Activated CD8-positive, alpha-beta T cell treated with anti-CD3 and anti-CD28 coated beads, Interleukin-2, amount 10 ng/mL, durations not matched to agents 7 days and 5 days (primary cell): ENCODE measurements around the gene METTL22. TPM values are rescaled to one million over a fixed set of nuclear protein-coding genes. Genes with fewer than 3 reads are reported as not detected.

Experiments
- ATAC-seq: fragments of 150-1000 bp; cut with Tn5 transposase; one replicate; pipeline ENCODE4 v1.10.0; 2021; ENCODE audit warnings: moderate library complexity
- CTCF ChIA-PET: fragments of 350-600 bp; sonication (Branson Sonifier 250); formaldehyde crosslinking; loops from one replicate; lab custom pipeline; 2021; ENCODE audit warnings: antibody characterized with exemption; lab: Charles Lee
- POLR2A ChIA-PET: fragments of 350-600 bp; sonication (Branson Sonifier 250); formaldehyde crosslinking; loops from one replicate; lab custom pipeline; 2021; ENCODE audit warnings: antibody characterized with exemption; lab: Charles Lee
- DNase-seq: peaks from one replicate; pipeline ENCODE4 v3.0.0-alpha.2; 2020
- H3K27ac Mint-ChIP-seq: one replicate; pipeline ENCODE4 v1.8.0; 2021; ENCODE audit warnings: mild to moderate bottlenecking, mixed read lengths
- H3K27me3 Mint-ChIP-seq: one replicate; pipeline ENCODE4 v1.8.0; 2021; ENCODE audit warnings: low read depth, mixed read lengths
- H3K36me3 Mint-ChIP-seq: one replicate; pipeline ENCODE4 v1.8.0; 2021; ENCODE audit warnings: low read depth, mixed read lengths
- H3K4me1 Mint-ChIP-seq: one replicate; pipeline ENCODE4 v1.8.0; 2021; ENCODE audit warnings: low read depth, mixed read lengths
- H3K4me3 Mint-ChIP-seq: one replicate; pipeline ENCODE4 v1.8.0; 2021; ENCODE audit warnings: mild to moderate bottlenecking, mixed read lengths
- H3K9me3 Mint-ChIP-seq: one replicate; pipeline ENCODE4 v1.8.0; 2022; ENCODE audit warnings: mixed read lengths; ENCODE audit not compliant: insufficient read depth
- total RNA-seq, 2 experiments: library from RNA; stranded (reverse); gene quantifications; one replicate each; pipeline ENCODE4 v1.2.3, GENCODE V29; 2021

The METTL22 gene
- total RNA-seq, 2 experiments from 2014 or later: 26.7 to 27.4 TPM

DNA sequence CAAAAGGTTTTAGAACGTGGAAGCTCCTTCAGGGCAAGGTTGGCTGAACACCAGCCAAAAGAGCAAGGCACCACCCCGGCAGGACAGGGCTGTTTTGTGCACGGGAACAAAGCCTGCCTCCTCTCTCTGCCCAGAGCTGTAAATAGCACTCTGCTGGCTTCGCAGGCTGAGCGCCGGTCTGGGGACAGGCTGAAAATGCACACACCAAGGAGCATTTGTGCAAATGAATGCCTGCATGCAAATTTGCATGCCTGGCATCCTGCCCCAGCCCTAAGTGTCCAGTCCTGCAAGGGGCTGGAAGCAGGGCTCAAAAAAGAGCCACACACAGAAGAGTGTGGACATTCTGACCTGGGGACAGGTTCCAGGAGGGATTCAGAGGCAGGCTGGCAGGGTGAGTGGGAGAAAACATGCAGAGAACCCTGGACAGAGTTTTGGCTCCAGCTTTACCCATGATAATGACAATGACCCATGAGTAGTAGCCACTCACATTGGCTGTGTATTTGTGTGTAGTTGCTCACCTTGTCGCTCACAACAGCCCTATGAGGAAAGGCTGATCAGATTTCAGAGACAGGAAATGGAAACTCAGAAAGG, 64.6 kb downstream of the METTL22 start:
- H3K36me3 Mint-ChIP-seq: peaks cover 14% of the 10 kb centered on the region
- H3K27ac Mint-ChIP-seq: no peak overlapping the region
- no peak overlapping the region for H3K4me3 Mint-ChIP-seq

DNA sequence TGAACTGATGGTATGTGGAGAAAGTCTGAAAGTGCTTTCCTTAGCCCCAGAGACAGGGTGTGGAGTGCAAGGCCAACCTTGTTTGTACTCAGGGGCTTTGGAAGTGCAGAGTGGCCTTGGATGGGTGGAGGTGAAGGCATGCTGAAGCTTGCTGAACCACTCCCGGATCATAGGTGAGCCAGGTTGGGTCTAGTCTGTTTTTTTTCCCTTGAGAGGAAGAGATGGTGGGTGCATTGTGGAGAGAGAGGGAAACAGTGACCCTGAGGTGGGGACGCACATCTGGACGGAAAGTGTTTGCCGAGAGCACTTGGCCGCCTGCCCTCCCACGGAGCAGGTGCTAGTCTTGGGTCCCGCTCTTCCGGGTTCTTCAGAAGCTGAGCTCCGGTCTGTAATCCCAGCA, 65.4 kb downstream of the METTL22 start:
- H3K9me3 Mint-ChIP-seq: peaks cover 17% of the 10 kb centered on the region
- H3K27me3 Mint-ChIP-seq: no peaks in the 10 kb centered on the region
- H3K4me1 Mint-ChIP-seq: no peaks in the 10 kb centered on the region
- no peak overlapping the region for H3K27ac Mint-ChIP-seq
- H3K36me3 Mint-ChIP-seq: peaks cover 14% of the 10 kb centered on the region
- no peak overlapping the region for H3K4me3 Mint-ChIP-seq
- ChIA-PET POLR2A (no interaction called here), CTCF (no interaction called here)
- DNase-seq (no peak), ATAC-seq (no peak)

More for the DNA sequence above, 64.6 kb downstream of the METTL22 start:
- DNase-seq: no peak
- ATAC-seq: no peak
- no peaks in the 10 kb centered on the region for H3K4me1 Mint-ChIP-seq
- ChIA-PET POLR2A (no interaction called here), CTCF (no interaction called here)
- H3K9me3 Mint-ChIP-seq: peaks cover 17% of the 10 kb centered on the region
- no peaks in the 10 kb centered on the region for H3K27me3 Mint-ChIP-seq

- peaks cover 14% of the 10 kb centered on the region for H3K36me3 Mint-ChIP-seq
- ATAC-seq: no peak
These were observed 68.2 kb downstream of the METTL22 start for GRCh38 chr16:8689686-8690085.

DNA sequence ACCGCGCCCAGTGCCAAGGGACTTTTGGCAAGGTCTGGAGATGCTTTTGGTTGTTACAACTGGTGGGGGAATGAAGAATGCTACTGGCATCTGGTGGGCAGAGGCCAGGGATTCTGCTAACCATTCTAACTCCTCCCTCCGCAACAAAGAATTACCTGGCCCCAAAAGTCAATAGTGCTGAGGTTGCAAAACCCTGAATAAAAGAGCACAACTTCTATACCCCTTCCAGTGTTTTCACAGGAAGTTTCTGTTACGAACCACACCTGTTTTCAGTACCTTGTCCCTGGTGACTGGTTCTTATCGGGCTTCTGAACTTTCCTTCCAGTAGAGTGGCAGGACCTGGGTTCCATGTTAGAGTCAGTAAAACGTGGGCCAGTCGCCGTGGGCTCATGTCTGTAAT, 70.2 kb downstream of the METTL22 start:
- H3K36me3 Mint-ChIP-seq: peaks cover 13% of the 10 kb centered on the region
- DNase-seq (no peak), ATAC-seq (no peak)
- POLR2A ChIA-PET: interaction anchor here (0.6 kb wide), 1 partner anchor 1773 kb away, joined by 3 read pairs; no protein-coding TSS in a partner anchor
- no peaks in the 10 kb centered on the region for H3K27me3 Mint-ChIP-seq
- H3K4me1 Mint-ChIP-seq: no peaks in the 10 kb centered on the region
- peaks cover 17% of the 10 kb centered on the region for H3K9me3 Mint-ChIP-seq
- H3K4me3 Mint-ChIP-seq: no peak overlapping the region
- CTCF ChIA-PET: no interaction called here
- H3K27ac Mint-ChIP-seq: no peak overlapping the region

More at GRCh38 chr16:8689686-8690085, 68.2 kb downstream of the METTL22 start:
- Mint-ChIP-seq H3K4me3 (no peak overlapping the region), H3K27me3 (no peaks in the 10 kb centered on the region), H3K27ac (no peak overlapping the region), H3K9me3 (peaks cover 17% of the 10 kb centered on the region), H3K4me1 (no peaks in the 10 kb centered on the region)
- DNase-seq: no peak
- POLR2A ChIA-PET: no interaction called here
- CTCF ChIA-PET: no interaction called here

DNA sequence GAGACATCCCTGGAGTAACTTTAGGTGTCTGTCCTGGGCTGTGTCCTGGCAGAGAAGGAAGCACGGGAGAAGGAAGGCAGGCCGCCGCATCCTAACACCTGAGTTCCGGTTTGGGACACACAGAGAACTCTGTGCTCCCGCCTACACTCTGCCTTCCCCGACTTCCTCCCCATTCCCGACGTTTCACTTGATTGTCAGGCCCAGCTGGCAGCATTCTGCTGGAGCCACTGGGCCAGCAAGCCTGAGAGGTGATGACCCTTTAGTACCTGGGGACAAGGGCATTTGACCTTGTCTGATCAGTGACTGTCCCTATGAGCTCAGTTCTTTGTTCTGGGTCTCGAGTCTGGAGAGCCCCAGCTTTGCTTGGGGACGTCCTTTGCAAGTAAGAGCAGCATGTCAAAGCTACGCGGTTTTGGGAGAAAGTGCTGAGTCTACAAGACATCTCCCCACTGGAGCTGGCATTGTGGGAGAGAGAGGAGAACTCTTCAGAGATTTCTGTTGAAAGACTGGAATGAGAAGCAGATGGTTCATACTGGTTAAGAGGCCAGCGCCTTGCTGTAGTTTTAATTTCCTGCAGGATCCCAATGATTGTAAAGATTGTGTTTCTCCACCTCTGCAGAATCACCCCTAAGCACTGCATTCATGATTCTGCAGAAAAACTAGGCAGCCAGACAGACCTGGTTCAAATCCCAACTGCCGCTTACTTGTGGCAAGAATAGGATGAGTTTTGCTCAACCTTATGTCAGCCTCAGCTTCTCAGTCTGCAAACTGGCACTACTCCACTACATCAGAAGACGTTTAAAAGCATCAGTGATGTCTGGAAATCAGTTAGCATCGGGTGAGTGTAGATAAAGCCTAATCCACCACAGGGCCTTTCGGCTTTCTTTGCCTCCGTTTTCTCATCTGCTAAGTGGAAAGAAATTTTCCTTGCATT, 73.6 kb downstream of the METTL22 start:
- DNase-seq: no peak
- Mint-ChIP-seq H3K4me3 (no peak overlapping the region), H3K36me3 (peaks cover 4% of the 10 kb centered on the region), H3K27ac (no peak overlapping the region), H3K4me1 (no peaks in the 10 kb centered on the region), H3K27me3 (no peaks in the 10 kb centered on the region), H3K9me3 (peaks cover 9% of the 10 kb centered on the region)
- CTCF ChIA-PET: no interaction called here
- no peak for ATAC-seq
- POLR2A ChIA-PET: no interaction called here

GRCh38 chr16:8696880-8697279, 75.4 kb downstream of the METTL22 start:
- H3K27me3 Mint-ChIP-seq: no peaks in the 10 kb centered on the region
- DNase-seq (no peak), ATAC-seq (no peak)
- CTCF ChIA-PET: no interaction called here
- H3K9me3 Mint-ChIP-seq: no peaks in the 10 kb centered on the region
- no peak overlapping the region for H3K4me3 Mint-ChIP-seq
- POLR2A ChIA-PET: no interaction called here
- H3K36me3 Mint-ChIP-seq: no peaks in the 10 kb centered on the region
- no peak overlapping the region for H3K27ac Mint-ChIP-seq
- H3K4me1 Mint-ChIP-seq: no peaks in the 10 kb centered on the region

DNA sequence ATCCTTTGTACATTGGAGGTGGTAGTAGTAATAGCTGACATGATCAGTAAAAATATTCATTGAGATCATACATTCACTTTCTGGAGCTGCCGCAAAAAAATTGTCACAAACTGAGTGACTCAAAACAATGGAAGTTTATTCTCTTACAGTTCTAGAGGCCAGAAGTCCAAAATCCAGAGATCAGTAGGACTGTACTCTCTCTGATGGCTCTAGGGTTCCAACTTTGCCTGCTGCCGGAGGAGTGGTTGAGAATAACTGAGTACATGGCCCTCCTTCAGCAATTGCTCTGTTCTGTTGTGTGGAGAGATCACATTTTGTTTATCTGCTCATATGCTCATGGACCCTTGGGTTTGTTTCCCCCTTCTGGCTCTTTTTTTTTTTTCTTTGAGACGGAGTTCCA, 76.5 kb downstream of the METTL22 start:
- Mint-ChIP-seq H3K27ac (no peak overlapping the region), H3K4me1 (no peaks in the 10 kb centered on the region), H3K36me3 (no peaks in the 10 kb centered on the region), H3K27me3 (no peaks in the 10 kb centered on the region), H3K4me3 (no peak overlapping the region), H3K9me3 (no peaks in the 10 kb centered on the region)
- ATAC-seq: no peak
- DNase-seq: no peak
- ChIA-PET POLR2A (no interaction called here), CTCF (no interaction called here)

Other genes with a start within 250 kb of the METTL22 start
- not detected for gene TMEM114, start 31.2 kb upstream of the METTL22 start, total RNA-seq
- 1 to 10 TPM; 2.9 to 3.0 TPM for gene ABAT, start 52.9 kb downstream of the METTL22 start, total RNA-seq
- 10 to 100 TPM; 11.0 to 11.1 TPM for gene TMEM186, start 175.9 kb downstream of the METTL22 start, total RNA-seq
- gene PMM2, start 176.1 kb downstream of the METTL22 start, total RNA-seq: 10 to 100 TPM; 36.9 to 37.6 TPM
- 100 to 1,000 TPM; 209 to 217 TPM for gene CARHSP1, start 247.3 kb downstream of the METTL22 start, total RNA-seq